ENCODE data around the gene PTPRA.
A peak's percentile ranks its signal among the peaks of the same experiment; 100 is the strongest.

Gene PTPRA

GRCh38 chr20:2984956-2985661, 111.8 kb downstream of the PTPRA start:
- Histone ChIP-seq H3K27me3 (no peaks in the 10 kb centered on the region), H3K36me3 (peaks cover 38% of the 10 kb centered on the region), H3K9me3 (no peaks in the 10 kb centered on the region), H3K4me1 (ENCODE audit: control insufficient read depth in 1 of 2, insufficient read depth in 1 of 2, low read depth in 1 of 2, low read length in 1 of 2) (peaks cover 15% of the 10 kb centered on the region in 2 experiments), H3K27ac (no peak overlapping the region), H3K4me3 (ENCODE audit: low read depth in 1 of 2, low read length in 1 of 2) (no peak overlapping the region)
- TF ChIP-seq, protein P1, sequence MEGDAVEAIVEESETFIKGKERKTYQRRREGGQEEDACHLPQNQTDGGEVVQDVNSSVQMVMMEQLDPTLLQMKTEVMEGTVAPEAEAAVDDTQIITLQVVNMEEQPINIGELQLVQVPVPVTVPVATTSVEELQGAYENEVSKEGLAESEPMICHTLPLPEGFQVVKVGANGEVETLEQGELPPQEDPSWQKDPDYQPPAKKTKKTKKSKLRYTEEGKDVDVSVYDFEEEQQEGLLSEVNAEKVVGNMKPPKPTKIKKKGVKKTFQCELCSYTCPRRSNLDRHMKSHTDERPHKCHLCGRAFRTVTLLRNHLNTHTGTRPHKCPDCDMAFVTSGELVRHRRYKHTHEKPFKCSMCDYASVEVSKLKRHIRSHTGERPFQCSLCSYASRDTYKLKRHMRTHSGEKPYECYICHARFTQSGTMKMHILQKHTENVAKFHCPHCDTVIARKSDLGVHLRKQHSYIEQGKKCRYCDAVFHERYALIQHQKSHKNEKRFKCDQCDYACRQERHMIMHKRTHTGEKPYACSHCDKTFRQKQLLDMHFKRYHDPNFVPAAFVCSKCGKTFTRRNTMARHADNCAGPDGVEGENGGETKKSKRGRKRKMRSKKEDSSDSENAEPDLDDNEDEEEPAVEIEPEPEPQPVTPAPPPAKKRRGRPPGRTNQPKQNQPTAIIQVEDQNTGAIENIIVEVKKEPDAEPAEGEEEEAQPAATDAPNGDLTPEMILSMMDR (IDR thresholded peaks at IDR 0.05) = no peak

DNA sequence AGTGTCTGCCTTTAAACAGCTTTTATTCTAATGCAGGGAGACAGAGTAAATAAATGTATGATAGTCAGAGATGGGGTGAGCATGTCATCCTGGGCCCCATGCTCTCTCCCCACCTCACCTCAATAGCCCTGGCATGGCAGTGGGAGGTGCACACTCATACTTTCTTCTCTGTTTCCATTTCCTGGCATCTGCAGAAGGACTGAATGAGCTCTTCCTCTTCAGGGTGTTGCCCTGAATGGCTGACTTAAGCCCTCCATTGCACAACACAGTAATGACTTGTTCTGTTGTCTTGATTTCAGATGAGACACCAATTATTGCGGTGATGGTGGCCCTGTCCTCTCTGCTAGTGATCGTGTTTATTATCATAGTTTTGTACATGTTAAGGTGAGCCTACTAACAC, 113.2 kb downstream of the PTPRA start:
- Histone ChIP-seq H3K9me3 (no peaks in the 10 kb centered on the region), H3K27me3 (no peaks in the 10 kb centered on the region), H3K4me1 (ENCODE audit: control insufficient read depth in 1 of 2, insufficient read depth in 1 of 2, low read depth in 1 of 2, low read length in 1 of 2) (peaks cover 15% of the 10 kb centered on the region in 2 experiments), H3K36me3 (peaks cover 50% of the 10 kb centered on the region), H3K27ac (peak overlapping the region; percentile 73), H3K4me3 (ENCODE audit: low read depth in 1 of 2, low read length in 1 of 2) (no peak overlapping the region)
- TF ChIP-seq, protein P1 (IDR thresholded peaks at IDR 0.05) = no peak

DNA sequence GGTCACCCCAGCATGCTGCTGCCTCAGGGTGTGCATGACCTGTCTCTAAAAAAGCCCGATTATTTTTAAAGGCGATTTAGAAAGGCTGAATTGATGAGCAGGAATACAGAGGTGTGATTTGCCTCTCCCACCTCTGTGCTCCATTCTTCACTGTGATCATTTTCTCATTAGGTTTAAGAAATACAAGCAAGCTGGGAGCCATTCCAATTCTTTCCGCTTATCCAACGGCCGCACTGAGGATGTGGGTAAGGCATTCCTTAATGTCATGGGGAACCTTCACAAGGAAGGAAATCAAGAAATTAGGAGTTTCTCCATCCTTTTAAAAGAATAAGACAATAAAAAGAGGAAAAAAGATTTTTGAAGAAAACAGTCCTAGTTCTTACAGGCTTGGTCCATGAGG, 114.6 kb downstream of the PTPRA start:
- TF ChIP-seq, protein P1 (IDR thresholded peaks at IDR 0.05) = no peak
- peaks cover 15% of the 10 kb centered on the region in 2 experiments for H3K4me1 ChIP-seq (ENCODE audit: control insufficient read depth in 1 of 2, insufficient read depth in 1 of 2, low read depth in 1 of 2, low read length in 1 of 2)
- H3K27me3 ChIP-seq = no peaks in the 10 kb centered on the region
- no peaks in the 10 kb centered on the region for H3K9me3 ChIP-seq
- no peak overlapping the region for H3K27ac ChIP-seq
- no peak overlapping the region for H3K4me3 ChIP-seq (ENCODE audit: low read depth in 1 of 2, low read length in 1 of 2)
- peaks cover 63% of the 10 kb centered on the region for H3K36me3 ChIP-seq

GRCh38 chr20:2991532-2991931, 118.3 kb downstream of the PTPRA start:
- TF ChIP-seq, protein P1 (IDR thresholded peaks at IDR 0.05) = no peak

DNA sequence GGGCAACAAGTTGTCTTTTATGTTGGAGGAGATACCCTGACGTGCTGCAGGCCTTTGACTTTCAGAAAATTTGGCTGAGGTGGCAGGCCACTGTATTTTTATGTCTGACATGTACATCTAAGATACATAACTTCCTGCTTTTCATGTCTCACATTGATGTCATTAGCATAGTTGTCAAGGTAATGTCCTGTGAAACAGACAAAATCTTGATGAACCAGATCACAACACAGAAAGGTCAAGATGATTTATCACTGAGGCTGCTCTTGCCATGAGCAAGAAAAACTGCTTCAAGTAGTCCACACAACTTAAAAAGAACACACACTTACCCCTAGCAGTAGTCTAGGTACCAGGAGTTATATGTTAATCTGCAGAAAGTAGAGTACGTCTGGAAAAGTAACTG, 120.0 kb downstream of the PTPRA start:
- no peaks in the 10 kb centered on the region for H3K4me1 ChIP-seq (ENCODE audit: control insufficient read depth in 1 of 2, insufficient read depth in 1 of 2, low read depth in 1 of 2, low read length in 1 of 2)
- H3K9me3 ChIP-seq = no peaks in the 10 kb centered on the region
- H3K27me3 ChIP-seq = no peaks in the 10 kb centered on the region
- H3K4me3 ChIP-seq (ENCODE audit: low read depth in 1 of 2, low read length in 1 of 2) = no peak overlapping the region
- no peak overlapping the region for H3K27ac ChIP-seq
- H3K36me3 ChIP-seq = peaks cover 78% of the 10 kb centered on the region
- TF ChIP-seq, protein P1 (IDR thresholded peaks at IDR 0.05) = no peak

More at GRCh38 chr20:2991532-2991931, 118.3 kb downstream of the PTPRA start:
- H3K27ac ChIP-seq = no peak overlapping the region
- H3K36me3 ChIP-seq = peaks cover 90% of the 10 kb centered on the region
- H3K4me1 ChIP-seq (ENCODE audit: control insufficient read depth in 1 of 2, insufficient read depth in 1 of 2, low read depth in 1 of 2, low read length in 1 of 2) = peaks cover 7 to 8% of the 10 kb centered on the region in 2 experiments
- H3K4me3 ChIP-seq (ENCODE audit: low read depth in 1 of 2, low read length in 1 of 2) = no peak overlapping the region
- H3K9me3 ChIP-seq = no peaks in the 10 kb centered on the region
- H3K27me3 ChIP-seq = no peaks in the 10 kb centered on the region

Measured in neutrophil (primary cell).